NCI-H510A (cell line): Measurements from ENCODE around the gene APC.
"Not testable (repeated sequence)": the region's sequence is repeated elsewhere in the genome, so short reads cannot be mapped to it uniquely, and the experiment has no call there.

Experiments
- DNase-seq: peaks from one replicate; lab custom pipeline; 2025; lab: John Stamatoyannopoulos, UW

The APC gene

GRCh38 chr5:112857866-112858265, 120.2 kb downstream of the APC start:
- DNase-seq: no peak

GRCh38 chr5:112860571-112860928, 122.9 kb downstream of the APC start:
- DNase-seq: not testable (repeated sequence)

GRCh38 chr5:112860929-112861637, 123.4 kb downstream of the APC start, which contains the start of gene SRP19:
Gene SRP19 (plus strand): TSS chr5:112861287. CDS start chr5:112861377, 90 bp downstream.
- peak; percentile 69 for DNase-seq

- no peak for DNase-seq
Observed at GRCh38 chr5:112861638-112861985, 123.9 kb downstream of the APC start.

- no peak for DNase-seq
Observed at GRCh38 chr5:112862085-112862484, 124.4 kb downstream of the APC start.

GRCh38 chr5:112863549-112863948, 125.9 kb downstream of the APC start:
- DNase-seq: no peak

GRCh38 chr5:112865128-112865527, 127.4 kb downstream of the APC start:
- DNase-seq: no peak

GRCh38 chr5:112866739-112867138, 129.1 kb downstream of the APC start:
- no peak for DNase-seq

GRCh38 chr5:112867411-112867810, 129.7 kb downstream of the APC start:
- DNase-seq: no peak

- DNase-seq: no peak
Observed at GRCh38 chr5:112869948-112870347, 132.3 kb downstream of the APC start.

GRCh38 chr5:112870966-112871365, 133.3 kb downstream of the APC start:
- DNase-seq: no peak

GRCh38 chr5:112876362-112876761, 138.7 kb downstream of the APC start:
- no peak for DNase-seq

GRCh38 chr5:112878101-112878500, 140.4 kb downstream of the APC start:
- DNase-seq: no peak

- DNase-seq: no peak
Observed at GRCh38 chr5:112878760-112879159, 141.1 kb downstream of the APC start.

GRCh38 chr5:112880219-112880964, 142.7 kb downstream of the APC start:
- no peak for DNase-seq

- DNase-seq: no peak
Observed at GRCh38 chr5:112883192-112883591, 145.5 kb downstream of the APC start.

GRCh38 chr5:112885001-112885400, 147.3 kb downstream of the APC start:
- DNase-seq: no peak

GRCh38 chr5:112886975-112887374, 149.3 kb downstream of the APC start:
- DNase-seq: no peak

- not testable (repeated sequence) for DNase-seq
Observed at GRCh38 chr5:112892066-112892465, 154.4 kb downstream of the APC start.

GRCh38 chr5:112892776-112893175, 155.1 kb downstream of the APC start:
- no peak for DNase-seq

GRCh38 chr5:112895682-112896081, 158.0 kb downstream of the APC start:
- DNase-seq: no peak
